Gastrocnemius medialis (tissue), 4 donors: Measurements from ENCODE around the gene GLUD1.
"Not testable (repeated sequence)": the region's sequence is repeated elsewhere in the genome, so short reads cannot be mapped to it uniquely, and the experiment has no call there.

ENCODE experiments used
- POLR2A ChIP-seq, 2 donors: fragments of 450-650 bp; IDR thresholded peaks; one replicate each; pipeline ENCODE4 v1.6.1; 2017; ENCODE audit warnings: antibody characterized with exemption in 2 of 2, mild to moderate bottlenecking in 2 of 2, moderate library complexity in 2 of 2
- TF ChIP-seq, protein P1 (sequence below), 5 experiments: fragments of 450-650 bp in 3 of 5; fragments of 200-600 bp in 2 of 5; sonication (generic) in 2 of 5; IDR thresholded peaks in 4 of 5; conservative IDR thresholded peaks in 1 of 5; 1 replicate in 4 of 5; 2 replicates in 1 of 5; pipeline ENCODE4 v1.5.1; 2016 to 2019; ENCODE audit warnings: antibody characterized with exemption in 5 of 5, mild to moderate bottlenecking in 3 of 5, moderate library complexity in 3 of 5

DNA sequence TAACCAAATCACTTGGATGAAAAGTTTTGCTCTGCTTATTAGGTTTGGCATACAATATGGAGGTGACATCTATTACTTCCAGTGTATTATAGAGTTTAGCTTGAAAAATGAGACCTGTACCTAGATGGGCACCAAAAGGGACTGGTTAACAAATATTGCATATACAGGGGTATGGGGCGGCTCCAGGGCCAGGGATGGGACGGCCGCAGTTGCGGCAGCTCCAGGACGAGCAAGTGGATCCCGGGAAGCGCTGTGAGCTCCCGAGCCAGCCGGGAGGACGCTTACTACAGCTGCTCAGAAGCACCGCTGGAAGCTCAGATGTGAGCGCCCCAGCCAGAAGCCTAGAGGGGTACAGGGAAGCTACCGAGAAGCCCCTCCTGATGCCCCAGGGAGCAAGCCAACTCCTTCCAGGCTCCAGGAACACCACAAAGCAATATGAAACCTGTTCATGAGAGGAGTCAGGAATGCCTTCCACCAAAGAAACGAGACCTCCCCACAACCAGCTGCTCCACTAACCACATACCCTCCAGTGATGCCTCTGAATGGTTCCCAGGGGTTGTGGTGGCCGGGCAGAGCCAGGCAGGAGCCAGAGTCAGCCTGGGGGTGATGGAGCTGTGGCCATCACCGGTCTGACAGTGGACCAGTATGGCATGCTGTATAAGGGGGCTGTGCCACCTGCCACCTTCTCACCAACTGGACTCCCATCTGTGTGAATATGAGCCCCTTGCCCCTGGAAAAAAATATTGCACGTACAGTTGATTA is 67.7 kb downstream of the GLUD1 start:
- TF ChIP-seq POLR2A (IDR thresholded peaks at IDR 0.05) = not testable (repeated sequence)
- TF ChIP-seq, protein P1, sequence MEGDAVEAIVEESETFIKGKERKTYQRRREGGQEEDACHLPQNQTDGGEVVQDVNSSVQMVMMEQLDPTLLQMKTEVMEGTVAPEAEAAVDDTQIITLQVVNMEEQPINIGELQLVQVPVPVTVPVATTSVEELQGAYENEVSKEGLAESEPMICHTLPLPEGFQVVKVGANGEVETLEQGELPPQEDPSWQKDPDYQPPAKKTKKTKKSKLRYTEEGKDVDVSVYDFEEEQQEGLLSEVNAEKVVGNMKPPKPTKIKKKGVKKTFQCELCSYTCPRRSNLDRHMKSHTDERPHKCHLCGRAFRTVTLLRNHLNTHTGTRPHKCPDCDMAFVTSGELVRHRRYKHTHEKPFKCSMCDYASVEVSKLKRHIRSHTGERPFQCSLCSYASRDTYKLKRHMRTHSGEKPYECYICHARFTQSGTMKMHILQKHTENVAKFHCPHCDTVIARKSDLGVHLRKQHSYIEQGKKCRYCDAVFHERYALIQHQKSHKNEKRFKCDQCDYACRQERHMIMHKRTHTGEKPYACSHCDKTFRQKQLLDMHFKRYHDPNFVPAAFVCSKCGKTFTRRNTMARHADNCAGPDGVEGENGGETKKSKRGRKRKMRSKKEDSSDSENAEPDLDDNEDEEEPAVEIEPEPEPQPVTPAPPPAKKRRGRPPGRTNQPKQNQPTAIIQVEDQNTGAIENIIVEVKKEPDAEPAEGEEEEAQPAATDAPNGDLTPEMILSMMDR (IDR thresholded peaks at IDR 0.05 in 4 of 5, conservative IDR thresholded peaks at IDR 0.05 in 1 of 5) = not testable (repeated sequence)
